HG03439 (cell line): ENCODE results near the gene POP5.
A peak's percentile ranks its signal among the peaks of the same experiment; 100 is the strongest.
"Not testable (repeated sequence)": the region's sequence is repeated elsewhere in the genome, so short reads cannot be mapped to it uniquely, and the experiment has no call there.

Experiments used
- ATAC-seq: cut with Tn5 transposase; IDR thresholded peaks from one replicate; pipeline ENCODE4 v1.9.1; 2021; ENCODE audit warnings: mild to moderate bottlenecking, moderate library complexity; ENCODE audit not compliant: unreplicated experiment

Gene POP5

GRCh38 chr12:120538281-120539156 is 42.7 kb downstream of the POP5 start:
- no peak for ATAC-seq

- ATAC-seq = no peak
These were observed 43.4 kb downstream of the POP5 start for GRCh38 chr12:120537856-120538220.

DNA sequence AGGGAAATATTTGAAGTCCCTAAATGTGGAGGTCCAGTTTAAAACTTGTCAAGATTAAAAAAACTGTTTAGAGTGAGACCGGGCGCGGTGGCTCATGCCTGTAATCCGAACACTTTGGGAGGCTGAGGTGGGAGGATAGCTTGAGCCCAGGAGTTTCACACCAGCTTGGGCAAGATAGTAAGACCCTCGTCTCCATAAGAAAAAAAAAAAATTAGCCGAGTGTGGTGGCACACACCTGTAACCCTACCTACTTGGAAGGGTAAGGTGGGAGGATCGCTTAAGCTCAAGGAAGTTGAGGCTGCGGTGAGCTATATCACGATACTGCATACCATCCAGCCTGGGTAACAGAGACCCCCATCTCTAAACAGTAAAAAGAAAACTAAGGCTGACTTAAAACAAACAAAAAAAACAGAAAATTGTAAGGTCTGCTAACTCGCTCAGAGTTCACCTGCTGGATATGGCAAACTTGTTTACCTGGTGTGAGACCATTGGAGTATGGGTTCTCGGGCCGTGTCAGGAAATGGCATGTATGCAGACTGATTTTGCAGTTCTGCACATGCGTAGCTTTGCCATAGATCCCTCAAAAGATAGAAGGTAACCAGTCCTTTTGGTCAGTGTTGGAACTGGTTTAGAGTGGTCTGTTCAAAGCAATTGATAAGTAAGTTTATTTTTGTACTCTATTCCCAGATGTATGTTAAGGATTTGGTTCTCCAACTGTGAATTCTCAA is 45.0 kb downstream of the POP5 start:
- ATAC-seq = no peak

DNA sequence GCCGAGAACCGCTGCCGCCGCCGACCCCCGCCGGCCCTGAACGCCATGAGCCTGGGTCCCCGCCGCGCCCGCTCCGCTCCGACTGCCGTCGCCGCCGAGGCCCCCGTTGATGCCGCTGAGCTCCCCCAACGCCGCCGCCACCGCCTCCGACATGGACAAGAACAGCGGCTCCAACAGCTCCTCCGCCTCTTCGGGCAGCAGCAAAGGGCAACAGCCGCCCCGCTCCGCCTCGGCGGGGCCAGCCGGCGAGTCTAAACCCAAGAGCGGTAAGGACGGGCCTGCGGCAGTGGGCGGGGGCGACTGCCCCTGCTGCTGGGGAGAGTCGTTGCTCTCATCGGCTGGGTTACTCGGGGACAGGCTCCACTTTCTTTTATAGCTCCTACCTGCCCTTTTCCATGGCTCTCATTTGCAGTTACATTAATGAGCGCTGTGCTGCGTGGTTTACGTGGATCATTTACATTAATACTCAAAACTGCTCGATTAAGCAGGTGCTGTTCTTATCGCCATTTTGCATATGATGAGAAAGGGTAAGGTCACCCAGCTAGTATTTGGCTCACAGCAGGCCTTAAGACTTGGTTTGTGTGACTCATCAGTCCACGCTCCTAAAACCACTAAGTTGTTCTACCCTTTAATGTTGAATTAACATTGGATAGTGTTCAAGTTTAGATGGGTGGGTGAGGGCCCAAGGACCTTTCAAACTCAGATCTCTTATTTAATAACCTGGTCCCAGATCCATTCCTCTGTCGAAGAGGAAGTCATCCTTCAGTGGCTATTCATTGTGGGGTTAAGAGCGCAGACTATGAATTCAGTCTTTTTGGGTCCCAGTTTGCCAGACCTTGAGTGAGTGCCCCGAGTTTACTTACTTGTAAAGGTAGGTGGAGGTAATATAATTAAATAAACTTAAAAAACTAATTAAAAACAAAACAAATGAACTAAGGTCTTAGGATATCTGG is 46.2 kb downstream of the POP5 start:
- peak; percentile 35 for ATAC-seq

DNA sequence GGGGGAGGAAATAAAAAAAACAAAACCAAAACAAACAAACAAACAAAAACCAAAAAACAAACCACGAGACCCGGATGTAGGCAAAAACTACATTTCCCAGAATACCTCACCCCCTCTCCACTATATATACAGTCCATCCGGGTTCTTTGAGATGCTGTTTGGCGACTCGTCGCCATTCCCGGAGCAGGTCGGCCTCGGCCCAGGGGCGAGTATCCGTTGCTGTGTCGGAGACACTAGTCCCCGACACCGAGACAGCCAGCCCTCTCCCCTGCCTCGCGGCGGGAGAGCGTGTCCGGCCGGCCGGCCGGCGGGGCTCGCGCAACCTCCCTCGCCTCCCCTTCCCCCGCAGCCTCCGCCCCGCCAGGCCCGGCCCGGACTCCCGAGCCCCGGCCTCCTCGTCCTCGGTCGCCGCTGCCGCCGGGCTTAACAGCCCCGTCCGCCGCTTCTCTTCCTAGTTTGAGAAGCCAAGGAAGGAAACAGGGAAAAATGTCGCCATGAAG is 46.9 kb downstream of the POP5 start, which contains the start of gene RNF10:
Gene RNF10, plus strand, starts transcription at position 154 of the 500 bp plus-strand sequence. CDS start 456 bp downstream, outside the sequence.
- peak; percentile 52 for ATAC-seq

DNA sequence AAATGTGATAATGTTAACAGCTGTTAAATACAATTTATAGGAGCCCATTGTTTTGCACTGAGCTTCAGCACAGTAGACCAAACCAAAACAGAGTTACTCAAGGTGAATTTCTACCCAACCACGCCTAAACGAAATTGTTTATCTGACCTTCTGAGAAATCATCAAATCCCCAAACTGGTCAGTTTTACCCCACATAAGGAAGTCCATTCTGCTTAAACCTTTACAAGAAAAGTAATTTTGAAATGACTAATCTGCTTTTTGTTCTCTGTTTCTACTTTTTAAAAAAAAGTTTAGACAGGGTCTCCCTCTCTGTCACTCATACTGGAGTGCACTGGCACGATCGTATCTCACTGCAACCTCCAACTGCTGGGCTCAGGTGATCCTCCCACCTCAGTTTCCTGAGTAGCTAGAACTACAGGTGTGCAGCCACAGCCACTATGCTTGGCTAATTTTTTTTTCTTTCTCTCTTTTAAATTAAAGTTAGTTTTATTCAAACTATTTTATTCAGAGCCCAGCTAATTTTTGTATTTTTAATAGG is 48.4 kb downstream of the POP5 start:
- no peak for ATAC-seq

- not testable (repeated sequence) for ATAC-seq
These were observed 50.8 kb downstream of the POP5 start for GRCh38 chr12:120530418-120530761.

GRCh38 chr12:120529641-120530417 is 51.4 kb downstream of the POP5 start:
- no peak for ATAC-seq

DNA sequence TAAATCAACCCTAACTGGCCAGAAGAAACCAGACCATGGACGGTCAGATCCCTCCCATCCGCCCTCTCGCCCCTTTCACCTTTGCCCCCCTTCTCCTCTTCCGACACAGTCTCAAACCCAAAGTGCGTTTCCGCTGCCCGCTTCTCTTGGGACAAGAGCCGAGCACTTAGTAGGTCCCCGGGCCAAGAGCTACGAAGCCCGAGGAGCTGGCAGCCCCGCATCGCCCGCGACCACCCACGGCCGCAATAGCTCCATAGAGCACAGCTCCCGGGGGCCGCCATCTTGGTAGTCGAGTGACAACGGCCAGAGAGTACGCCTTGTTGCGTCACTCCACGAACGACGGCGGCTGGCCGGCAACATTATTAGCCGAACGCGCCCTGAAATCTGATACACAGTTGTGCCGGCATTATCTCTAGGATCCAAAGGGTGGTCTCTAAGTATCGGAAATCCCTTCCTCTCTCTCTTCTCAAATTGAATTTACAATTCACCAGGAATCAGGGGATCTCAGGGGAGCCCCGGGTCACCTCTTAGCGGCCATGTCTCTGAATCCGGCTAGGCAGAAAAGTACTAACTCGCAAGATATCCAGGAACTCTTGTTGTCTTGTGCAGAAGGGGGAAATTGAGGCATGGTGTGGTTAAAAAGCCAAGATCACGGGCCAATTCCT is 52.2 kb downstream of the POP5 start, which contains the start of gene COQ5:
Gene COQ5, minus strand, starts transcription at position 298 of the 665 bp plus-strand sequence. Its CDS starts 17 bp downstream, at position 281.
- peak; percentile 81 for ATAC-seq
